Fibroblast of upper back skin (primary cell): Measurements from ENCODE around the gene LIPC.

Source experiments
- DNase-seq: peaks from one replicate; pipeline ENCODE4 v3.0.0-alpha.2; 2013

LIPC gene

GRCh38 chr15:58498821-58499580, 67.2 kb downstream of the LIPC start:
- DNase-seq = peak; percentile 73

- no peak for DNase-seq
Observed at GRCh38 chr15:58501006-58501405, 69.2 kb downstream of the LIPC start.

- no peak for DNase-seq
Observed at GRCh38 chr15:58501636-58502188, 69.9 kb downstream of the LIPC start.

- DNase-seq = no peak
Observed at GRCh38 chr15:58503139-58504027, 71.6 kb downstream of the LIPC start.

- no peak for DNase-seq
Observed at GRCh38 chr15:58504674-58505234, 73.0 kb downstream of the LIPC start.

GRCh38 chr15:58505581-58505980, 73.8 kb downstream of the LIPC start:
- DNase-seq = no peak

- DNase-seq = no peak
Observed at GRCh38 chr15:58506064-58506490, 74.3 kb downstream of the LIPC start.

- no peak for DNase-seq
Observed at GRCh38 chr15:58506783-58507668, 75.2 kb downstream of the LIPC start.

- DNase-seq = no peak
Observed at GRCh38 chr15:58509556-58509955, 77.8 kb downstream of the LIPC start.

GRCh38 chr15:58510715-58511598, 79.2 kb downstream of the LIPC start:
- peak; percentile 34 for DNase-seq

- no peak for DNase-seq
Observed at GRCh38 chr15:58511599-58511987, 79.8 kb downstream of the LIPC start.

- DNase-seq = no peak
Observed at GRCh38 chr15:58512522-58512921, 80.7 kb downstream of the LIPC start.

GRCh38 chr15:58513008-58513407, 81.2 kb downstream of the LIPC start:
- DNase-seq = no peak

GRCh38 chr15:58513726-58514336, 82.0 kb downstream of the LIPC start:
- no peak for DNase-seq

GRCh38 chr15:58515807-58516206, 84.0 kb downstream of the LIPC start:
- no peak for DNase-seq

GRCh38 chr15:58517252-58517681, 85.5 kb downstream of the LIPC start:
- no peak for DNase-seq

- DNase-seq = no peak
Observed at GRCh38 chr15:58517682-58518525, 86.1 kb downstream of the LIPC start.

- DNase-seq = no peak
Observed at GRCh38 chr15:58518626-58519025, 86.8 kb downstream of the LIPC start.

GRCh38 chr15:58519516-58519915, 87.7 kb downstream of the LIPC start:
- no peak for DNase-seq

GRCh38 chr15:58520464-58520863, 88.7 kb downstream of the LIPC start:
- no peak for DNase-seq
